NAMALWA (cell line): ENCODE measurements around the gene CYFIP2.

Experiments used
- DNase-seq: peaks from one replicate; pipeline ENCODE4 v3.0.0-alpha.2; 2015; ENCODE audit warnings: low spot score

CYFIP2 gene

DNA sequence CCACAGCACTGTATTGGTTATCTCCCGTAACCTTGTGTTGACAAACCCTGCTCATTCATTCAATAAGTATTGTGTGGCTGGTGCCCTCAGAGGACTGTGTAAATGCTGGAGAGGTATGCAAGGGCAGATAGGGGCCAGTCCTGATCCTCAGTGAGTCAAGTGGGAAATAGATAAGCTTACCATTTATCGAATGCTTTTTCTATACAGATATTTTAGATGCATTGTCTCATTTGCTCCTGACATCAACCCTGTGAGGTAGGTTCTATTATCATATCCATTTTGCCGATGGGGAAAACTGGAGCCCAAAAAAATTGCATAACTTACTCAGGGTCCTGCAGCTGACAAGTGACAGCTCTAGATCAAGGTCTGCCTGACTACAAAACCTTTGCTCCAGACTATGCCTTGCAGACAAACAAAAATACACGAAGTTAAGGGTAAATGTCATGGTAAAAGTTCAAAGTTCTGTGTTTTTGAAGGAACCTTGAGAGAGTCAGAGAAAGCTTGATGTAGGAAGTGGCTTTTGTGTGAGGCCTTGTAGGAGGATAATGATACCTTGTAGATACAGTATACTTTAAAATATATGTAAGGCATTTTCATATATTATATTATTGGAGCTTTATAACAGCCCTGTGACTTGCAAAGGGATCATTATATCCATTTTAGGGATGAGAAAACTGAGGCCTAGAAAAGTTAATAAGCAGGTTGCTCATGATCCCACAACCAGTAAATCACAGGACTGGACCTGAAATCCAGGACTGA lies 22.7 kb downstream of the CYFIP2 start:
- no peak for DNase-seq

DNA sequence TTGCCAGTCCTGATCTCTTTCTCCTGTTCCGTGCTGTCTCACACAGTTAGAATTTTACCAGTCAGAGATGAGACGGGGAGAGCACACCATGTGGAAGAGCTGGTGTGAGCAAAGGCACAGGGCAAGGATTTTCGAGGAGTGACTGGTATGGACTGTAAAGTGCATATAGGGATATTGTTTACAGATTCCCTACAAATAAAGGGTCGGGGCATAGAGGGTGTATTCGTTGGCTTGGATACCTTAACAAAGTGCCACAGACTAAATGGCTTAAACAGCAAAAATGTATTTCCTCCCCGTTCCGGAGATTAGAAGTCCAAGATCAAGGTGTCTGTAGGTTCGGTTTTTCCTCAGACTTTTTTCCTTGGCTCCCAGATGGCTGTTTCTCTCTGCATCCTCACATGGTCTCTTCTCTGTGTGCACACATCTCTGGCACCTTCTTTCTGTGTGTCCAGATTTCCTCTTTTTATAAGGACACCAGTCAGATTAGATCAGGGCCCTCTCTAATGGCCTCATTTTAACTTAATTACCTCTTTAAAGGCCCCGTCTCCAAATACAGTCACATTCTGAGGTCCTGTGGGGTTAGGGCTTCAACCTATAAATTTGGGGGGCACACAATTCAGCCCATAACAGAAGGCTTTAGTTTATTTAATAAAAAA lies 23.4 kb downstream of the CYFIP2 start:
- no peak for DNase-seq

GRCh38 chr5:157290156-157290980 lies 24.4 kb downstream of the CYFIP2 start:
- DNase-seq = no peak

DNA sequence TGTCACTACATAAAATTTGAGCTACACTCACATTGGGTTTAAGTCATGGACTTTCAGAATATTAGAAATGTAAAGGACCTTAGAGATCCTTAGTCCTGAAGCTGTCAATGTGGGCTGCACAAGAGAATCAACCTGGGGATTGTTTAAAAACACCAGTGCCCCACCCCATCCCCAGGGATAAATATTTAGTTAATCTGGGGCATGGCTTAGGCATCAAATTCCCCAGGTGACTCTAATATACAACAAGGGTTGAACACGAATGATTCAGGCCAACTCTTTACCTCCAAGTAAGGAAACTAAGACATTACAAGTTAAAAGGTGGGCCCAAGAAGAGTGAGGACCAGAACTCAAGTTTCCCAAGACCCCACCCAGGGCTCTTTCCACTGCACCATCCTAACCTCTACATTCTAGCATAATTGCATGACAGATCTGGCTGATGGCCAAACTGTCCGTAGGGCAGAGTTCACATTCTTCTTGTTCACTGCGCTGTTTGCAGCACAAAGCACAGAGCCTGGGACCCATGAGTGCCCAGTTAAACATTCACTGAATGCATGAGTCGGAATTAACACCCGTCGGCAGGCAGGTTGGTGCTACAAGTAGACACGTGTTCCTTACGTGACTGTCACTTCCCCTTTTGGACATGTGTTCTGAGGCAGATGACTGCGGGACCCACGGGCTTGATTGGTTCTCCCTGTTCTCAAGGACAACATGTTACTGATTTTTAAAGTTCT lies 25.2 kb downstream of the CYFIP2 start:
- DNase-seq = peak; percentile 76

DNA sequence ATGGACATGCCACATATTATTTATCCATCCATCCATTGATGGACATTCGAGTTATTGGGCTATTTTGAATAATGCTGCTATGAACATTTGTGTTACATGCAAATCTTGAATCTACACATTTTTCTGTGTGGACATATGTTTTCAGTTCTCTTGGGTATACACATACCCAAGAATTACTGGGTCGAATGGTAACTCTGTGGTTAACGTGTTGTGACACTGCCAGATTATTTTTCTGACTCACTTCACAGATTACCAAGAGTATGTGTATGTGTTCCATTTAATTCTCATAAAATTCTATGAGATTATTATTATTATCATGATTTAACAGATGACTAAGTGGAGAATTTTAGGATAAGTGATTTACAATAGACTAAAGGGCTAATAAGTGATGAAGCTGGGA lies 26.7 kb downstream of the CYFIP2 start:
- DNase-seq = no peak

DNA sequence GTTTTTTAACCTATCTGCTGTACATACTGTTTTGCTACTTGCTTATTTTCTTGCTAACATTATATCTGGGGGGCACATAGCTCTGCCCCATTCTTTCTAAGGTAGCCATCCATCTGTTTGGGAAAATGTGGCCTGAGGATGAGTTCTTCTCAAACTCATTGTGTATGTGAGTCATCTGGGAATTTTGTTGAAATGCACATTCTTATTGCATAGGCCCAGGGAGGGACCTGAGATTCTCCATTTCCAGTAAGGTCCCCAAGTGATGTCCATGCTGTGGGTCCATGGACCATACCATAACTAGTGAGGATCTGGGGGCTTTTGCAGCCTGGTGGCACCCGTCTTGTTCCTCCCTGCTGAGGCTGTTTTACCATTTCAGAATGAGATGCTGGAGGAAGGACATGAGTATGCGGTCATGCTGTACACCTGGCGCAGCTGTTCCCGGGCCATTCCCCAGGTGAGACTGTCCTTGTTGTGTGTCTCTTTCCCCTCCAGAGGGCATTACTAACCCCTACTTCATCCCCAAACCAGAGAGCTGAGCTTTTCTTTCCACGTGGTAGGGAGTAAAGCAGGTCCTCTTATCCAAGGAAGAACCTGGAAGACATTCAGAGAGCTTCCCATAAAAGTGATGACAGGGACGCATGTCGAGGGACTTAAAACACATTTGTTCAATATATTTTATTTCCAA lies 28.6 kb downstream of the CYFIP2 start:
- no peak for DNase-seq

- DNase-seq = peak; percentile 35
These were observed 29.3 kb downstream of the CYFIP2 start for GRCh38 chr5:157295247-157295646.

GRCh38 chr5:157300564-157300963 lies 34.6 kb downstream of the CYFIP2 start:
- DNase-seq = no peak

- no peak for DNase-seq
These were observed 35.1 kb downstream of the CYFIP2 start for GRCh38 chr5:157301066-157301465.

GRCh38 chr5:157303023-157303422 lies 37.1 kb downstream of the CYFIP2 start:
- no peak for DNase-seq

- DNase-seq = no peak
These were observed 37.9 kb downstream of the CYFIP2 start for GRCh38 chr5:157303667-157304327.

- no peak for DNase-seq
These were observed 40.2 kb downstream of the CYFIP2 start for GRCh38 chr5:157306081-157306480.

GRCh38 chr5:157306692-157307471 lies 41.0 kb downstream of the CYFIP2 start:
- DNase-seq = no peak

DNA sequence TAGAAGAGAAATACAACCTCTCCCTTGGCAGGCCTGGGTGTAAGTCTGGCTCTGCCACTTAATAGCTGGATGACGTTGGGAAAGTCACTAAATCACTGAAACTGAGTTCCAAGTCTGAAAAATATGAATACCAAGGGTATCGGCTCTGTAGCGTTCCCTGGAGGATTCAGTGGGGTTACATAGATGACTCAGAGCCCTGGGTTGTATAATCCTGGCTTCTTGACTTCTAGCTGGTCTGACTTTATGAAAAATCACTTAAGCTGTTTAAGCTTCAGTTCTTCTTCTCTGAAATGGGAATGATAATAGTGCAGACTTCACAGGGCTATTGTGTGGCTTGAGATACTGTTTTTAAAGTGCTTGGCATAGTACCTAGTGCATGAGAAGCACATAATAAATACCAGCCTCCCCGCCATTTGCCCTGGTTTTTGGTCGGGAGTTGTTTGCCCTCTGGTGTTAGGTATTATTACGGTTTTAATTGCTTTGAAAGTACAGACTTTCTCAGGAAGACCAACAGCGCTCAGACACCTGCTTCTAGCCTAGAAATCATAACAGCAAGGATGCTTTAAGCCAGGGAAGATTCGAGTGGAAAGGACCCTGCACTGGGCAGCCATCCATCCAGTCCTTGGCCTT lies 43.0 kb downstream of the CYFIP2 start:
- peak; percentile 44 for DNase-seq

DNA sequence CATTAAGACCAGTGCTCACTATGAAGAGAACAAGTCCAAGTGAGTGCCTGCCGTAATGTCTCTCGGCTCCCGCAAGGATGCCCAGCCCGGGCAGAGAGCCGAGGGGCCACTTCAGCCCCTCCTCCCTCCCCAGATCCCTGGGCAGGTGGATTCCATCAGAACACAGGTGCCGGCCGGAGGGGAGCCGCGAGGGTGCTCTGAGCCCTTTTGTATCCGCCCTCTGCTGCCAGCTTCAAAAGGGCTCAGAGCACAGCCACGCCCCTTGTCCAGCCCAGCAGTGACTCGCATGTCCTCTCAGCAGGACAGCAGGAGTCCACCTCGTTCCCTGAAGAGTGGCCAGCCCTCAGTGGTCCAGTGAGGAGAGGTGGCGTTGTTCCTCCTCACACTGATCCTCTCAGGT lies 43.9 kb downstream of the CYFIP2 start:
- DNase-seq = no peak

- DNase-seq = no peak
These were observed 45.7 kb downstream of the CYFIP2 start for GRCh38 chr5:157311595-157311994.

- peak; percentile 85 for DNase-seq
These were observed 46.6 kb downstream of the CYFIP2 start for GRCh38 chr5:157312492-157312891.

GRCh38 chr5:157322581-157322980 lies 56.7 kb downstream of the CYFIP2 start:
- DNase-seq = no peak

- peak; percentile 36 for DNase-seq
These were observed 57.3 kb downstream of the CYFIP2 start for GRCh38 chr5:157323107-157323706.
